ENCODE measurements around the gene HIVEP3. TPM values are rescaled to one million over a fixed set of nuclear protein-coding genes. Genes with fewer than 3 reads are reported as not detected.

The HIVEP3 gene
- total RNA-seq, 1 experiment from 2014 or later: 11.0 TPM

DNA sequence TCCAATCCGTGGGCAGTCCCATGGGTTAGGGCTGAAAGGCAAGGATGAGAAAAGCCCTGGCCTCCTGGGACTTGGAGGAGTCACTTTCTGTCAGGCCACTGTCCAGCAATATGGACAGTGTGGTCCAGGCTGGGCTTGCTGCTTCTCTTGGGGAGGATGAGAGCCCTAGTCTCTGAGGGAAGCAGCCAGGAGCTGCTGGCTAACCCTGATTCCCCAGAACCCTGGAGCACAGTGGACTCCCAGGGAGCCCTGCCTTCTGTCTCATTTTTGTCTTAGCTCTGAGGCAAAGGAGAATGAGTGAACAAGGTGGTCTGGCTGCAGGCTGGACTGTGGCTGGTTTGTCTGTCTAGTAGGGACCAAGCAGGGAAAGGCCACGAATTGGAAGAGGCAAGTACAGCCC, 410.4 kb downstream of the HIVEP3 start:
- ChIA-PET CTCF (no interaction called here), POLR2A (ENCODE audit: unreplicated experiment) (no interaction called here)
- no peaks in the 10 kb centered on the region; the same call in 1 of the 2 replicates for H4K20me1 ChIP-seq (ENCODE audit: insufficient read depth)
- no peaks in the 10 kb centered on the region for H3K36me3 ChIP-seq (ENCODE audit: low read depth)
- intact Hi-C loops (cut with micrococcal nuclease; ENCODE audit: unreplicated experiment): no loop called here
- peaks cover 46% of the 10 kb centered on the region for H3F3A ChIP-seq (ENCODE audit: insufficient read depth, low read depth)
- no peak overlapping the region for H2AFZ ChIP-seq
- BruUV-seq (replicated peaks): no TSS peak
- no peak overlapping the region for H3K4me3 ChIP-seq
- H3K27ac ChIP-seq: no peak overlapping the region
- H3K9me2 ChIP-seq (ENCODE audit: insufficient read depth): no peaks in the 10 kb centered on the region
- H3K9me3 ChIP-seq (ENCODE audit: insufficient read depth, low read depth): no peaks in the 10 kb centered on the region
- no peak for DNase-seq
- H3K79me2 ChIP-seq (ENCODE audit: low read depth): no peaks in the 10 kb centered on the region
- H3K4me1 ChIP-seq (replicated peaks; ENCODE audit: insufficient read depth): peaks cover 31% of the 10 kb centered on the region
- no peak overlapping the region for H3K4me2 ChIP-seq
- no peaks in the 10 kb centered on the region for H3K27me3 ChIP-seq (ENCODE audit: insufficient read depth, low read depth)
- TF ChIP-seq EZH2 (IDR thresholded peaks at IDR 0.05; ENCODE audit: low read depth): no peak
- TF ChIP-seq, protein P1, sequence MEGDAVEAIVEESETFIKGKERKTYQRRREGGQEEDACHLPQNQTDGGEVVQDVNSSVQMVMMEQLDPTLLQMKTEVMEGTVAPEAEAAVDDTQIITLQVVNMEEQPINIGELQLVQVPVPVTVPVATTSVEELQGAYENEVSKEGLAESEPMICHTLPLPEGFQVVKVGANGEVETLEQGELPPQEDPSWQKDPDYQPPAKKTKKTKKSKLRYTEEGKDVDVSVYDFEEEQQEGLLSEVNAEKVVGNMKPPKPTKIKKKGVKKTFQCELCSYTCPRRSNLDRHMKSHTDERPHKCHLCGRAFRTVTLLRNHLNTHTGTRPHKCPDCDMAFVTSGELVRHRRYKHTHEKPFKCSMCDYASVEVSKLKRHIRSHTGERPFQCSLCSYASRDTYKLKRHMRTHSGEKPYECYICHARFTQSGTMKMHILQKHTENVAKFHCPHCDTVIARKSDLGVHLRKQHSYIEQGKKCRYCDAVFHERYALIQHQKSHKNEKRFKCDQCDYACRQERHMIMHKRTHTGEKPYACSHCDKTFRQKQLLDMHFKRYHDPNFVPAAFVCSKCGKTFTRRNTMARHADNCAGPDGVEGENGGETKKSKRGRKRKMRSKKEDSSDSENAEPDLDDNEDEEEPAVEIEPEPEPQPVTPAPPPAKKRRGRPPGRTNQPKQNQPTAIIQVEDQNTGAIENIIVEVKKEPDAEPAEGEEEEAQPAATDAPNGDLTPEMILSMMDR (conservative IDR thresholded peaks at IDR 0.05): no peak

DNA sequence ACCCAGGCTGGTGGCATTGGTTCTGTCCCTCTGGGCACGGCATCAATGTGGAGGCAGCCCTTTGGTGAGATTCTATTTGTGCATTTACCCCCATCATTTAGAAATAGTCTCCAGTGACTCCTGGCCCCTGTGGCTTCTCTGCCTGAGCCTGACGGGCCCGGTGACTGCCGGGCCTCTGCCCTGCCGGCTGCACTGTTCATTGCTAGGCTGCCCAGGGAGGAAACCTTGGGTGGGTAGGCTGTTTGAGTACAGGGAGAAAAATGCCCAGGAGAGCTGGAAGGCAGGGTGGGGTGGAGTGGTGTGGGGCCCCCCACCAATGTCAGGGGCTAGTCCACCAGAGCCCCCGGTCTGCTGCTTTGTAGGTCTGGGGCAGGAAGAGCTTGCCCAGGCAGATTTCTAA, 410.9 kb downstream of the HIVEP3 start:
- intact Hi-C loops (cut with micrococcal nuclease; ENCODE audit: unreplicated experiment): no loop called here
- Histone ChIP-seq H3K4me3 (no peak overlapping the region), H3K79me2 (ENCODE audit: low read depth) (no peaks in the 10 kb centered on the region), H3K27ac (no peak overlapping the region), H3K4me2 (no peak overlapping the region), H3K36me3 (ENCODE audit: low read depth) (no peaks in the 10 kb centered on the region), H3F3A (ENCODE audit: insufficient read depth, low read depth) (peaks cover 45% of the 10 kb centered on the region), H4K20me1 (ENCODE audit: insufficient read depth) (no peaks in the 10 kb centered on the region; the same call in 1 of the 2 replicates), H3K27me3 (ENCODE audit: insufficient read depth, low read depth) (no peaks in the 10 kb centered on the region), H3K9me2 (ENCODE audit: insufficient read depth) (no peaks in the 10 kb centered on the region), H3K4me1 (replicated peaks; ENCODE audit: insufficient read depth) (peaks cover 29% of the 10 kb centered on the region), H3K9me3 (ENCODE audit: insufficient read depth, low read depth) (no peaks in the 10 kb centered on the region), H2AFZ (no peak overlapping the region)
- no TSS peak for BruUV-seq (replicated peaks)
- ChIA-PET POLR2A (ENCODE audit: unreplicated experiment) (no interaction called here), CTCF (no interaction called here)
- no peak for DNase-seq
- TF ChIP-seq, protein P1 (conservative IDR thresholded peaks at IDR 0.05): no peak
- no peak for TF ChIP-seq EZH2 (IDR thresholded peaks at IDR 0.05; ENCODE audit: low read depth)

DNA sequence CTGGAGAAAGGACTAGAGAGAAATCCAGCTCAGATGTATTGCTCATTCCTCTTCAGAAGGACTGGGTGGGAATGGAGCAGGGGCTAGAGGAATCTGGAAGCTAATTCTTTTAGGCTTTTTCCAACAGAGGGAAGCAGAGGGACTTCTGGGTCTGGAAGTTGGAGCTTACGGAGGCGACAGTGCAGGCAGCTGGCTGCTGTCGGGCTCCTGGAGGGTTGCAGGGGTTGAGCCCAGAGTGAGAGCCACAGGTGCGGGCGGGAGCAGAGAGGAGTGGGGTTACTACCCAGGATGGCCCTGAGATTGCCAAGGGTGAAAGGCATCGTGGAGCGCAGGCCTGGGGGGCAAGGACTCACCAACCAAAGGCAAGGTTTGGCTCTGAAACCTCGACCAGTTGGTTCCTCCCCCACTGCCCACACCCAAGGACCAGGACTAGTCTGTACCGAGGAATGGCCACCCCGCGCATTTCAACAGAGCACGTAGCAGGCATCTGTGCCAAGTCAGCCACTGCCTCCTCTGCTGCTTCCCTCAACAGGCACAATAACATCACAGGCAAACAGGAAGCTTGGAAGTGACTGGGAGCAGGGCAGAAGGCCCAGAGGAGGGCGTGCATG, 411.5 kb downstream of the HIVEP3 start:
- Histone ChIP-seq H3K9me2 (ENCODE audit: insufficient read depth) (no peaks in the 10 kb centered on the region), H3K4me1 (replicated peaks; ENCODE audit: insufficient read depth) (peaks cover 35% of the 10 kb centered on the region), H3K4me2 (no peak overlapping the region), H2AFZ (no peak overlapping the region), H3K27ac (no peak overlapping the region), H3K79me2 (ENCODE audit: low read depth) (no peaks in the 10 kb centered on the region), H3K36me3 (ENCODE audit: low read depth) (no peaks in the 10 kb centered on the region), H3K9me3 (ENCODE audit: insufficient read depth, low read depth) (no peaks in the 10 kb centered on the region), H3K4me3 (no peak overlapping the region), H3K27me3 (ENCODE audit: insufficient read depth, low read depth) (no peaks in the 10 kb centered on the region), H3F3A (ENCODE audit: insufficient read depth, low read depth) (peaks cover 43% of the 10 kb centered on the region), H4K20me1 (ENCODE audit: insufficient read depth) (no peaks in the 10 kb centered on the region; the same call in 1 of the 2 replicates)
- ChIA-PET CTCF (interaction anchor here (0.6 kb wide), 1 partner anchor 353 kb away, joined by 3 read pairs; no protein-coding TSS in a partner anchor), POLR2A (ENCODE audit: unreplicated experiment) (no interaction called here)
- no peak for DNase-seq
- intact Hi-C loops (cut with micrococcal nuclease; ENCODE audit: unreplicated experiment): no loop called here
- TF ChIP-seq, protein P1 (conservative IDR thresholded peaks at IDR 0.05): no peak
- no peak for TF ChIP-seq EZH2 (IDR thresholded peaks at IDR 0.05; ENCODE audit: low read depth)
- BruUV-seq (replicated peaks): no TSS peak
